IPS DF 19.7 (cell line): ENCODE data around the gene RABGAP1L.
A peak's percentile ranks its signal among the peaks of the same experiment; 100 is the strongest.
"Not testable (repeated sequence)": the region's sequence is repeated elsewhere in the genome, so short reads cannot be mapped to it uniquely, and the experiment has no call there.

Experiments used
- DNase-seq: peaks from one replicate; pipeline ENCODE4 v3.0.0-alpha.2; 2013; ENCODE audit warnings: low read depth, low spot score

Gene RABGAP1L

DNA sequence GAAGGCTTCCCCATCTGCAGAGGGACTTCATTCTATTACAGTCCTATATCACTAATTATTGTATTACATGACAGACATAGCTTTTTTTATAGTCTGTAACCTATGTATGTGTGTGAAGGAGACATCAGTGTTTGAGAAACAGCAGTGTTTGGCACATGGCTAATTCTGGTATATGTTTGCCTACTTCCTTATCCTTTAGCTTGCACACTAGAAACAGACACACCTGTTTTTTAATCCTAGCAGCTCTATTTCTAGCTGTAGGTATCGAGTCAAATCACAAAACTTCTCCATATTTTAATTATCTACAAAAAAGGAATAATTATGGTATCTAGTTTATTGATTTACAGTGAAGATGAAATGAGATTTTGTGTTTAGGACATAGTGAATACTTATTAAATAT is 711.0 kb downstream of the RABGAP1L start:
- DNase-seq = no peak

DNA sequence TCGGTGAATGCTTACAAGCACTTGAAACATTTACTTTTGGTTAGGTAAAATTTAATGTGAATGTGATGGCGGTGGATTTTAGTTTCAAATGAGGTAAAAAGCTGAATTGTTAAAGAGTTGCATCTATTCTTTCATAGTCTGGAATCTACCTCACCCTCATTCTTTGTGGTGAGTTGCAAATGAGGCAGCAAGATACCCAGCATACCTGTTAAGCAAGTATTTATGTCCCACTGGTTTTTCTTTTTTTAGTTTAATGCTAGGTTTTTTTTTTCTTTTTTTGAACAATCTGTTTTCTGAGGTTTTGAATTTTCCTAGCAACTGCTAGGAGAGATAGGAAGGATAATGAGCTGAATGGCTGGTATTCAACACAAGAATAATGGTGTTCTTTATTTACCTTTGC is 712.6 kb downstream of the RABGAP1L start:
- no peak for DNase-seq

DNA sequence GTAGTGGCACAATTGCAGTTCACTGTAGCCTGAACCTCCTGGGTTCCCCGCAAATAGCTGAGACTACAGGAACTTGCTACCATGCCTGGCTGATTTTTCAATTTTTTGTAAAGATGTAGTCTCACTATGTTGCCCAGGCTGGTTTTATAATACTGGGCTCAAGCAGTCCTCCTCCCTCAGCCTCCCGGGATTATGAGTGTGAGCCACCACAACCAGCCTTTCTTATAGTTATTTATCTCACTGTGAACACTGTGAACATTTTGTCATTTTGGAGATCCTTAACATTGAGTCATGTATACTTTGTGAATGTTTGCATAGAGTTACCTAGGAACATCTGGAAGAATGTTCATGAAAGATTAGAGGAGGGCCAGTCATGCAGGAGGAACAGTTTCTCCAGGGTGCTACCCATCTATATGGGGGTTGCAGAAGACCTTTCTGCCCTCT is 713.3 kb downstream of the RABGAP1L start:
- no peak for DNase-seq

DNA sequence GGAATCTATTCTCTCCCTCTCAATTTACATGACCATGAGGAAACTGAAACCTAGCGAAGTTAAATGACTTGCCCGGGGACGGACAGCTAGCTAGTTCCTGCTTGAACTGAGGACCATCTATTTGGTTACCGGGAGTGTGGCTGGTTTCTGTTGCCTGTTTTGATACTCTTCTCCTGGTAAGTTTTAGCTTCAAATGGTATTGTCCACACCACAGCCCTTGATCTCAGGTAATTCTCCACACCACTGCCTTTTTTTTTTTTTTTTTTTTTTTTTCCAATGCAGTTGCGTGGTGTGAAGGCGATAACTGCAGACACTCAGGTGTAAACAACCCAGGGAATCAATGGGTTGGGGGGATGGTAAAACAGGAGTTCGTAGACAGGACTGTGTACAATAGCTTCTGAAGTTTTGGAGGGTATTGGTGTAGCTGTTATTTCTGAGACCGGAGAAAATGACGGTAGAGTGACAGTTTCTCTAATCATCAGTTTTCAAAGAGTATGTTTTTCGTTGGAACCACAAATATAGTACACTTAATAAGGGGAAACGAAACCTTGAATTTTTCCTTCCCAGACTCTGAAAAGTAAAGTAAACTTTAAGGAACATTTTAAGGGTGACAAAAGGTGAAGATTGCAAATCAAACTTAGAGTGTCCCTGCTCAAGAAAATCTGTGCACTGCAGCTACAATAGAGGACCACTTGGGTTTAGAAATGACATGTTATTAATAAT is 715.2 kb downstream of the RABGAP1L start:
- no peak for DNase-seq

DNA sequence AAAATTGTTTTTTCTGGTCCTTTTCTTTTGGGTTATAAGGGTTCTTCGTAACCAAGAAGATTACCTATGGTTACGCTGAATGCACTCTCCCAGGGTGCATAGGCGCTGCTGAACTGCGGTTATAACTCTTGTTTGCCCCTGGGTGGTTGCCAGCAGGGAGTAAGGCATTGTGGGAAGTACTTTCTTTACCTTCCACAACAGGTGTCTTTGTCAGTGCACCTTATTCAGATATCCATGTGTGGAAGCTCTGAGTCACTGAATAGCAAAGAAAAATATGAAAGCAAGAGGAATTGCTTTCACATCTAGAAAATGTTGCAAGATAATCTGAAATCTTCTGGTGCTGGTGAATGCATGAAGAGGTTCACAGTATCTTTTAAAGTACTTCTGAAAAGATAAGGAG is 716.0 kb downstream of the RABGAP1L start:
- DNase-seq = no peak

DNA sequence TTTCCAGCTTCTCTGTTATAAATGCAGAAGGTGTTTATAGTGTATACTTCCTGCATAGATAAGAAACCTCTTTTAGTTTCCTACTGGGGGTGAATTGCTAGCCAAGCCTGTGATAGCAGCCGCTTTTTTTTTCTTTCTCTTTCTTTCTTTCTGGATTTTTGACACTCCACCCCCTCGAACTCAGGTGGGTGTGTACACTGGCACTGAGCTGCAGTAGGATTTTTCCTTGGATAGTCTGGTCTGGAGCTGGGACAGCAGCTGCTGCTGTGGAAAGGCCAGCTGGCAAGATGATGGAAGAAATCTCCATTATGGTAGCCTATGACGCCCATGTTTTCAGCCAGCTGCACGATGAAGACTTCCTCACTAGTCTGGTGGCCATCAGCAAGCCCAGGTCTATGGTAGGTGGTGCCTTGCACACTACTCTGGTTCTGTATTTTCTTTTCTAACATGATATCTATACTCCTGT is 717.9 kb downstream of the RABGAP1L start:
- no peak for DNase-seq

DNA sequence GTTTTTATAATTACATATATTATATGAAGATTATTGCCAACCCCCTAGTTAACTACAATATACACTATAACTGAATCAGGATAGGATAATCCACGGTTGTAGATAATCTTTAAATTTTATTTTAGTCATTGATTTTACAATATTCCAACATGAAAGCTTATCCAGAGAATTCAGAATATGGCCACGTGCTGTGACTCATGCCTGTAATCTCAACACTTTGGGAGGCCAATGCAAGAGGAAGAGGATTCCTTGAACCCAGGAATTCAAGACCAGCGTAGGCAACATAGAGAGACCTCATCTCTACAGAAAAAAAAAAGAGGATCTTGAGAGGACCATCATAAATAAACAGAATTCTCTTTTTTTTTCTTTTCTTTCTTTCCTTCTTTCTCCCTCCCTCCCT is 720.9 kb downstream of the RABGAP1L start:
- no peak for DNase-seq

DNA sequence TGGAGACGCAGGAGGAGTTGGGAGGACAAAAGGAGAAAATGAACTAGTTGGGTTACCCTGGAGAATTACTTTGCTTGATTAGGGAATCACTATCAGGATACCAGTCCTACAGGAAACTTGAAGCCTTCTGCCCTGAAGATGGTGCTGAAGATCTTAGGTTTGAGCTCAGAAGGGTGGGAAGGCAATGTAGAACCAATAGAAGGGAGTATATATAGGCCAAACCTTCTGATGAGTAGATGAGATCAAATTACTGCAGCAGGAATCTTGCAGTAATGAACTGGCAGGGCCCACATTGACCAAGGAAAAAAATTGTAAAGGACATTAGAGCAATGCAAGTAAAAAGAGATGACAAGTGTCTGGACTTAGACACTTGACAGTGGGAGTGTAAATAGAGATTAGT is 724.1 kb downstream of the RABGAP1L start:
- DNase-seq = no peak

DNA sequence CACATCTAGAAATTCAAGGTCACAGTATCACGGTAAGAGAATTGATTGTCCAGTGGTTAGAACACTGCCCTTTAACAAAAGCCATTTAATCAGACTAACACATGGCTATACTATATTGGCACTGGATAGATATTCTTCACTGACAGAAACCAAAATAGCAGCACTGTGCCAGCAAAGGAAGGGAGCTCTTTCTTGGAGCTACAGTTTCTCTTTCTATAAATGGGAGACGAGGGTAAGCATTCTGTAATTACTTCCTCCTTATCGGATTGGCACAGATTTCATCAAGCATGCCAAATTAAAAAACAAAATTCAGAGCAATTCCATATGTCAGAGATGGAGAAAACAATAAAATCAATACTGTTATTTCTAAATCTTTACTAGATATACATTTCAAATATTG is 724.7 kb downstream of the RABGAP1L start:
- no peak for DNase-seq

DNA sequence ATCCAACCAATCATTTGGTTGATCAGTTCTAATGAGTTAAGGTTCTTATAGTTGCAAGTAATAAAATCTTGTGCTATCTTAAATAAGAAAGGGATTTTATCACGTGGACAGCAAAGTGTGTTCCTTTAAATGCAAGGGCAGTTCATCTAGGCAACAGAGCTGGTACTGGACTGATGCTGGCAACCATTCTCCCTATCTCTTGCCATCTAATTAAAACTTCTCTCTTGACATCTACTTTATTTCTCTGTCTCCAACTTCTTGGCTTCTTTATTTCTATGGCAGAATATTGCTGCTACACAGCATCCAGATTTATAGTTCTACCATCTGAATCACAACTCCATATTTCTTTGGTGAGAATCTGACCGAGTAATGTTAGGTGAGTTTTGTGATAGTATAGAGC is 725.2 kb downstream of the RABGAP1L start:
- DNase-seq = no peak

DNA sequence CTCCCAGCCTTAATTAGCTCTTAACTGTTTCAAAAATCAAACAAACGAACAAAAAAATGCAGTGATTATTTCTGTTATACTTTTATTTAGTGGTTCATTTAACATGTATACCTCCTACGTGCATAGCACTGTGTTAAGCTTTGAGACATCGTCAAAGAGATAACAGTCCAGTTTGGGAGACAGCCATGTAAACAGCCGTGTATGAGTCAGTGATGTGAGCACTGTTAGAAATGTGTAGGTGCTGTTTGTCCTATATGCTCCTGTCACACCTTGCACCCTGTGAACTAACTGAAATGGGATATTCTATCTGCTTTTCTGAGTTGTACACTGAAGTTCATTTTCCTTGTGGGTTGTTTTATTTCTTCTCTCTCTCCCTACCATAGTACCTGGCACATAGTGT is 730.7 kb downstream of the RABGAP1L start:
- DNase-seq = no peak

DNA sequence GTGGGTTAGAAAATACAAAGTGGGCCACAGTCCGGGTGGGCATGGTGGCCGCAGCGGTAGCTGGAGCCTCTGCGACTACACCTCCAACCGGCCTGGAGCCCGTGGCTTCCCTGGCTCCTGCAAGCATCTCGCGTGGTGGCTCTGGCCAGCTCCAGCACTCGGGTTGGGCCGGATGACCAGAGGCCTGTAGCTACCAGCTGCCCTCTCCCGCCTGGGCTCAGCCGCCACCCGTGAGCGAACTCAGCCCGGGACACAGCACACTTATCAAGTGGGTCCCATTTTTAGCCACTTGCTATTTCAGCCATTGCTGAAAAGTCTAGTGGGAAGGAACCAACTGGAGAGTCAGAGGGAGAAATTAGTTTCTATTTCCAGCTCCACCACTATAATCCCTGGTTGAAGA is 732.7 kb downstream of the RABGAP1L start:
- DNase-seq = no peak

DNA sequence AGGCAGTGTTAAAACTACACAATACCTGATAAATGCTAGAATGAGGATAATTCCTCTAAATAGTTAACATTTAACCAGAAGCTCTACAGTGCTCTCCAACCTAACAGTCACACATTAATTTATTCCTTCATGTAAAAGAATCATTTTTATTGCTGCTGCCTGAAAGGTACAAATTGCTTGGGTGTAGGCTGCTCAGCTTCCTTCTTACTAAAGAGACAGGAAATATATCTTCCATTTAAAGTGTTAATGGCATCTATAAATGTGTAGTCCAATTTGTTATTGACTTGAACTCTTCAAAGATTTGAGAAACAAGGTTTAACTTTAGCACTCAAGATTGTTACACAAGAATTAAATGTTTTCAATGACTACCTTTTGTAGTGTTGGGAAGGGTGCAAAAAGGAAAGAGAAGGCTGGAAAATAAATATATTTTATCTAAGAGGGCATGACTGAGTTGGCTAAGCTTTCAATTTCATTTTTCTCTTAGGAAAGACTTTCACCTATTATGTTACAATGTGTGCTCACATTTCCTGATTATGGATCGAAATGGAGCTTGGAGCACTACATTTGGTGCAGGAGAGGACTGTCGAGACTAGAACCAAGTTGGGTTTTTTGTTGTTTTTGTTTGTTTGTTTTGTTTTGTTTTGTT is 734.9 kb downstream of the RABGAP1L start:
- no peak for DNase-seq

DNA sequence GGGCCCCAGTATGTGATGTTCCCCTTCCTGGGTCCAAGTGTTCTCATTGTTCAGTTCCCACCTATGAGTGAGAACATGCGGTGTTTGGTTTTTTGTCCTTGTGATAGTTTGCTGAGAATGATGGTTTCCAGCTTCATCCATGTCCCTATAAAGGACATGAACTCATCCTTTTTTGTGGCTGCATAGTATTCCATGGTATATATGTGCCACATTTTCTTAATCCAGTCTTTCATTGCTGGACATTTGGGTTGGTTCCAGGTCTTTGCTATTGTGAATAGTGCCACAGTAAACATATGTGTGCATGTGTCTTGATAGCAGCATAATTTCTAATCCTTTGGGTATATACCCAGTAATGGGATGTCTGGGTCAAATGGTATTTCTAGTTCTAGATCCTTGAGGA is 736.3 kb downstream of the RABGAP1L start:
- DNase-seq = not testable (repeated sequence)

DNA sequence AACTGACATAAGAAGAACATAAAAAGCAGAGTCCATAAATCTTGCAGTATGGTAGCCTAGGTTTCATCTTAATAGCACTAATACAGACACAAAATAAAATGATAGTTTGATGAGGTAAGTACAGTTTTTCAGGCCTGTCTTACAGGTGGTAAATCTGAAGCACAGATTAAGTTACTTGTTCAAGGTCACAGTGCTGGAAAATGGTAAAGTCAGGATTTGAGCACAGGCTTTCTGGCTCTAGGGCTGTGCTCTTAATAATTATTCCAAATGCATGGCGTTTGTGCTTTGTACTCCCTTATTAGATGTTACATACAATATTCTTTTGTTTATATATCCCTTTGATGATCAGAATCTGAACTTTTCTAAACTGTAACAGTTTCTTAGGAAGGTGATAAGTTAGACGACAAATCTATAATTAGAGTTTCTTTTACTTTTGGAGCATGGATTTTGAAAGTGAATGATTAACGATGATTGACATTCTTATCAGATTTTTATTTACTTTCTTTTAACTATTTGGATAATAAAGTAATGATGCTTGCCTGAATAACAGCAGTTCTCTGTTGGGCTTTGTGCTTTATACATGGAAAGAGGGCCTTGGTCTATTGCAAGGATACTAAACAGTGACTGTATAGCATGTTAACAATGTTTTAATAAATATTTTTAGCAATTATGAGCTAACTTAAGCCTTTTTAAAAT is 738.9 kb downstream of the RABGAP1L start:
- DNase-seq = no peak

DNA sequence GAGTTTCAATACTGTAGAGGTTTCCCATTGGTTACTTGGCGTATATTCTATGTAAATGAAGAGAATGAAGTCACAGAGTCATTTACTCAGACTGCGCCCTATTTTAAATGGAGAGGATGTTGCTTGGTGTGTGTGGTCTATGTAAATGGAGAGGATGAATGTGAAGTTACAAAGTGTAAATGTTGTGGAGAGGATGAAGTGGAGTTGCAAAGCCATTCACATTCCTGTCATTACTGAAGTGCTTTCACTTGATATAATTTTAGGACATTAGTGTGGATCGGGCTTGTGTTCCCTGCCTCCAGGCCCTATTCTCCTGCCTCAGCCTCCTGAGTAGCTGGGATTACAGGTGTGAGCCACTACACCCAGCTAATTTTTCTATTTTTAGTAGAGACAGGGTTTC is 741.0 kb downstream of the RABGAP1L start:
- DNase-seq = peak; percentile 25

DNA sequence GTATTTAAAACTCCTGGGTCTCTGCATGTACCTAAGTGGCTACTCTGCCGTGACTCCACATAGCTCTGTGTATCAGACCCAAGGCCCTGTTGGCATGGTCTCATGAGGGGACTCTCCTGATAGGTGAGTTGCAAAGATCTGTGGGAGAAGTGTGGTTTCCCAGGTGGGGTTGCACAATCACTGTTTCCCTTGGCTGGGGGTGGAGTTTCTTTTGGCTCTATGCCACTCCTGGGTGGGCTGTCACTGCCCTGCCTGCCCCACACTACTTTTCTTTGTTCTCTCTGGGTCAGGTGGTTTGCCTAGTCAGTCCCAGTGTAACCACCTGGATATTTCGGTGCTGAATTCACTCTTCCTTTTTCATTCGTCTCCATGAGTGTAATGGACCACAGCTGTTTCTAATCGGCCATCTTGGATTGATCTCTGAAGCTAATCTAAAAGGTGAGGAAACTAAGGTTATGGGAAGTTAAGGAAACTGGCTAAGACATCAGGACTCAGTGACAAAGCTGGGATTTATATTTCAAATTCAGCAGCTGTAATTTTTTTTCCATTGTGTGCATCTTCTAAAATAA is 743.3 kb downstream of the RABGAP1L start:
- DNase-seq = no peak

DNA sequence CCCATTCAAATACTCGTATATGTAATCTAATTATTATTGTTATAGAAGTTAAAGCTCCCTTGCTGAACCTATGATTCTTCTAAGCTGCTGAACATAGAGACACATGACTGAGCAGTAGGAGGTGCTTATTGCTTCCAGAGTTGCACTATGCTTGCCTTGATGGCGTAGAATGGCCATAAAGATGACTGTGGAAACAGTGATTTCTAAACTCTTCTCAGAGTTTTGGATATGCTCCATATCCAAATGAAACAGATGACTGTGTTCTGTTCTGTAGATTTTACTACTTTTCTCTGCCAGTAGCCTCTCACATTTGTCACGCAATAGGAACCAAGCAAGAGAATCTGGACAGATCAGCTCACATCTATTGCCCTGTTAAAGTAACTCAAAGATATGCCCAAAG is 752.3 kb downstream of the RABGAP1L start:
- no peak for DNase-seq

DNA sequence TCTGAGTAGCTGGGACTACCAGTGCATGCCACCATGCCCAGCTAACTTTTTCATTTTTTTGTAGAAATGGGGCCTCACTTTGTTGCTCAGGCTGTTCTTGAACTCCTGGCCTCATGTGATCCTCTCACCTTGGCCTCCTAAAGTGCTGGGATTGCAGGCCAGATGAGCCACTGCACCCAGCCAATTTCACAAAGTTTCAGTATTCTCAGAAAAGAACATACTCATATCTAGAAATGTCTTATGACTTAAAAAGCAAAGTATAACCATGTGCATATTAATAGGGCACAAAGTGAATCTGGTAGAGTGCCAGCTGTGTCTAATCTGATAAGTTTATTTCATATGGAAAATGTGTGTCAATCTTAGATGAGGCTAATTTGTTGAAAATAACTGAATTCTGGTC is 752.9 kb downstream of the RABGAP1L start:
- no peak for DNase-seq

DNA sequence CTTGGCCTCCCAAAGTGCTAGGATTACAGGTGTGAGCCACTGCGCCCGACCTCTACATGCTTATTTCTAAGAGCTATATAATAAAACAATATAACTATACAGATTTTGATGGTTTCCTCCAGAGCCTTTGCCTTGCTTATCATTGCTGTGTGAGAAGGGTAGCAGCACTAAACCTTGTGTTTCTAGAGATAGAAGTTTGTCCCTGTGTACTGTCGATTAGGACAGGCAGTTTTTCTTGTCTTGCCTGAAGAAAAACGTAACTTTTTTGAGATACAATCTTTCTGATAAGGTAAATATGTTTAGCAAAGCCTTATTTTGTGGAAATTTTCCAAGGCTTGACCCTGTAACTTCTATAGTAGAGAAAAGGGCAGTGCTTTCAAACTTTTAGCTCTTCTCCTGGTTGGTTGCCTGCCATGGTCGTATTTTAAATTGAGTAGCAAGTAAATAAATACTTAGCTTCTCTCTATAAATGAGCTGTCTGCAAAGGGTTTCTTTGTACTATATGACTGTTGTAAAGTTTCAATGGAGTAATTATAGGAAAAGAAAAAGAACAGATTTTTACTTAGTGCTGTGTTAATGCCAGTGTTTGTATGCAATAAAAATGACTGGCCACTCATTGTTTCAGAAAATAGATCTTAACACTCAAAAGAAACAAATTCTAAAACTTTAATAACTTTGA is 754.0 kb downstream of the RABGAP1L start:
- DNase-seq = no peak

DNA sequence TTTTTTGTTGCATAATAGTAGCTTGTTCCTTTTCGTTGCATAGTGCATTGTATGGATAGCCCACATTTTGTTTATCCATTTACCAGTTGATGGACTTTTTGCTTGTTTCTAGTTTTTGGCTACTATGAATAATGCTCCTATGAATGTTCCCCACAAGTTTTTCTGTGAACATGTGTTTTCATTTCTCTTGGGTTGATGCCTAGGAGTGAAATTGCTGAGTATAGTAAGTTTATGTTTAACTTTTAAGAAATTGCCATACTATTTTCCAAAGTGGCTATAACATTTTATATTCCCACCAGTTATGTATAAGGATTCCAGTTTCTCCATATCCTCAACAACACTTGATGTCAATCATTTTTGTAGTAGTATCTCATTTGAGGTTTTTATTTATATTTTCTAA is 755.7 kb downstream of the RABGAP1L start:
- no peak for DNase-seq

DNA sequence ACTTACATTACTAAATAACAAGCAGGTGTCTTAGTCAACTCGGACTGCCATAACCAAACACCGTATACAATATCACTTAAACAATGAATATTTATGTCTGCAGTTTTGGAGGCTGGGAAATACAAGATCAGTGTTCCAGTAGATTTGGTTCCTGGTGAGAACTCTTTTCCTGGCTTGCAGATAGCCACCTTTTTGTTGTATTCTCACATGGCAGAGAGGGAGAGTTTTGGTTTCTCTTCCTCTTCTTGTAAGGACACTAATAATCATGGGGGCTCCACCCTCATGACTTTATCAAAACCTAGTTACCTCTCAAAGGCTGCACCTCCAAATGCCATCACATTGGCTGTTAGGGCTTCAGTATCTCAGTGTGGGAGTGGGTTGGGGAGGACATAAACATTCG is 757.5 kb downstream of the RABGAP1L start:
- no peak for DNase-seq
